Thoracic aorta (tissue), 2 donors: Measurements from ENCODE around the gene KRT39. TPM values are rescaled to one million over a fixed set of nuclear protein-coding genes. Genes with fewer than 3 reads are reported as not detected.

Experiments used
- ATAC-seq: fragments of 150-250 bp; one replicate; pipeline ENCODE4 v1.8.0; 2017; ENCODE audit warnings: low read depth; ENCODE audit not compliant: insufficient number of reproducible peaks, low FRiP score
- DNase-seq: peaks from one replicate; pipeline ENCODE4 v3.0.0-alpha.2; 2020; ENCODE audit warnings: low spot score
- H3K27ac ChIP-seq, 2 donors: fragments of 200-600 bp; sonication (generic); 1 replicate in 1 of 2; 2 replicates in 1 of 2; pipeline ENCODE4 v1.5.1; 2016; ENCODE audit warnings: mild to moderate bottlenecking in 2 of 2, moderate library complexity in 2 of 2
- H3K27me3 ChIP-seq: fragments of 200-600 bp; sonication (generic); replicated peaks from 2 replicates; pipeline ENCODE4 v1.6.0; 2016; ENCODE audit warnings: mild to moderate bottlenecking; ENCODE audit not compliant: insufficient read depth
- H3K36me3 ChIP-seq: fragments of 200-600 bp; sonication (generic); one replicate; pipeline ENCODE4 v1.5.1; 2016
- H3K4me1 ChIP-seq, 2 donors: fragments of 200-600 bp; sonication (generic); 1 replicate in 1 of 2; 2 replicates in 1 of 2; pipeline versions ENCODE4 v1.5.1 to v1.6.0; 2016; ENCODE audit warnings: low read depth in 2 of 2, mild to moderate bottlenecking in 1 of 2; ENCODE audit not compliant: control insufficient read depth in 1 of 2
- H3K4me3 ChIP-seq: fragments of 200-600 bp; sonication (generic); 2 replicates; pipeline ENCODE4 v1.5.1; 2016; ENCODE audit warnings: mild to moderate bottlenecking
- H3K9me3 ChIP-seq: fragments of 200-600 bp; sonication (generic); 2 replicates; pipeline ENCODE4 v1.5.1; 2016
- CTCF ChIP-seq: fragments of 200-600 bp; sonication (generic); IDR thresholded peaks from one replicate; pipeline ENCODE4 v1.5.1; 2019; ENCODE audit warnings: antibody characterized with exemption
- total RNA-seq, 2 donors: library from RNA; depleted of rRNA; stranded (reverse); fragments of >200 nt; gene quantifications; one replicate each; pipeline versions ENCODE4 v1.1.0 to v1.2.3, GENCODE V29; 2016

The KRT39 gene
- total RNA-seq, 2 donors from 2014 or later, result not detected

DNA sequence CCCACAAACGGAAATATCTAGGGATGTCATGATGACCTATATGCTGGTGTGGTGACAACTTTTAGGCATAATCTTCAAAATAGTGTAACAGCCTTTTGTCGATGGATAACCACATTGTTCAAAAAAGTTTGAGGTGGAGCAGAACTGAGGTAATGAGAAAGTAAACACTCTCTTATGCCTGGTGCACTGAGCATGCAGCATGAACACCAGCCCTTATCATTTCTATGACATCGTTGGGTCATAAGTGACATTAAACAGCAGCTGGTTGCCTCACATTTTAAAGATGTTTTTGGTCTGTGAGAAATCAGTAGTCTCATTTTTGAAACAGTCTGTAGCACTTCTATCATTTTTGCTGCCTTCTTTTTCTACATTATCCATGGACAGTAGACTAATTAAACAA is 31.1 kb downstream of the KRT39 start:
- Histone ChIP-seq H3K9me3 (no peaks in the 10 kb centered on the region), H3K4me3 (no peak overlapping the region), H3K27ac (no peak overlapping the region), H3K4me1 (no peaks in the 10 kb centered on the region), H3K36me3 (no peaks in the 10 kb centered on the region), H3K27me3 (no peaks in the 10 kb centered on the region)
- DNase-seq, result no peak
- ATAC-seq, result no peak
- TF ChIP-seq CTCF, result no peak

DNA sequence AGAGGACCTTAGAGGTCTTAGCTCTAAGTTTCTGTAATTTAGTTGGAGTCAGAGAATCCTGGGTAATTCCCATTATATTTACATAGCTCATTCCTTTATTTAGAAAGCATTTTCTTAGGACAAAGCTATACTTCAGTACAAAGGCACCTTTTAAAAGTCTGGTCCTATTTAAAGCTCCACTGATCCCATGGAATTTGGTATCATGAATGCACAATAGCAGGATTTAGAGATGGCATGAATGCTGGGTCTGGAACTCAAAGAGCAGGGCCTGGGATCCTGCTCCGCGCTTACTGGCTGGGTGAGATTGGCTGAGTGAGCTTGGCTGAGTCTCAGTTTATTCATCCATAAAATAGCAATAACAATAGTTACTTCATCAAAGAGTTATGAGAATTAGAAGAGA is 34.1 kb downstream of the KRT39 start:
- no peak overlapping the region for H3K27ac ChIP-seq
- no peak for TF ChIP-seq CTCF
- no peak for ATAC-seq

DNA sequence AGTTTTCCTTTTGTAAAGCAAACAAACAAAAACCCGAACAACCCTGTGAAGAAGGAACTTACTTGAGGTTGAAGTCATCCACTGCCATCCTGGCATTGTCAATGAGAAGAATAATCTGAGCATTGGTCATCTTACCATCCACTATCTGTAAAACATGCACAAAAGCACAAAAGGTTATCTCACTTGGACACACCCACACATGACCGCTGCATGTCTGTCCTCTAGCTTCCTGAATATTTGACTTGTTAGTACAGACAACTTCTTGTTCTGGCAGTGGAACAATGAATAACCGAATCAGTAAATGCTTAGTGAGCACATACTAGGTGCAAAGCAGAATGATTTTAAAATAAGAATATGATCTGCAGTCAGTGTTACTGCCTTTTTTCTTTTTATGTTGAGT is 35.4 kb downstream of the KRT39 start:
- no peaks in the 10 kb centered on the region for H3K9me3 ChIP-seq
- H3K4me3 ChIP-seq, result no peak overlapping the region
- DNase-seq (no peak), ATAC-seq (no peak)
- H3K4me1 ChIP-seq, result no peaks in the 10 kb centered on the region
- H3K27ac ChIP-seq, result no peak overlapping the region
- no peak for TF ChIP-seq CTCF
- no peaks in the 10 kb centered on the region for H3K36me3 ChIP-seq
- no peaks in the 10 kb centered on the region for H3K27me3 ChIP-seq

More for the DNA sequence above, 34.1 kb downstream of the KRT39 start:
- no peaks in the 10 kb centered on the region for H3K27me3 ChIP-seq
- DNase-seq, result no peak
- no peaks in the 10 kb centered on the region for H3K36me3 ChIP-seq
- H3K9me3 ChIP-seq, result no peaks in the 10 kb centered on the region
- H3K4me3 ChIP-seq, result no peak overlapping the region
- no peaks in the 10 kb centered on the region for H3K4me1 ChIP-seq

- no peak overlapping the region for H3K27ac ChIP-seq
- peaks cover 3% of the 10 kb centered on the region for H3K27me3 ChIP-seq
- peaks cover 0 to 5% of the 10 kb centered on the region in 2 donors for H3K4me1 ChIP-seq
- no peak overlapping the region for H3K4me3 ChIP-seq
- TF ChIP-seq CTCF, result no peak
- no peaks in the 10 kb centered on the region for H3K36me3 ChIP-seq
- DNase-seq (no peak), ATAC-seq (no peak)
- H3K9me3 ChIP-seq, result no peaks in the 10 kb centered on the region
Measured at GRCh38 chr17:40926341-40926740, 40.4 kb downstream of the KRT39 start.

DNA sequence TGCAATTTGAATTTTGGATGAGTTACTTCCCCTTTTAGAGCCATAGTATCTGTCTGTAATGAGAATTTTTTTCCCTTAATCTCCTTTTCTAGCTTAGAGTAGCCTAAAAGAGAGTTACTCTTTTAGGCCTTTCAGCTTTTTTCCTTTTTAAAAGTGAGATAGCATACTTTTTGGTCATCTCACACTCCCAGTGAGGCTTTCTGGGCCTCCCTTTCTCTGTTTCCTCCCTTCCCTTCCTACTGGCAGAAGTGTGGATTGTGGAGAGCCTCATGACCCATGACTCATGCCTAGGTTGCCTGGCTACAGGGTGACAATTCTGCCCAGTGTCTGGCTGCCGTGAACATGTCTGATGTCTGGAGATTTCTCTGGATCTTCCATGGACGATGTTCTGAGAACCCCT is 44.5 kb downstream of the KRT39 start:
- no peak for DNase-seq
- no peaks in the 10 kb centered on the region for H3K9me3 ChIP-seq
- peak; percentile 55 for ATAC-seq
- H3K27ac ChIP-seq, result peak overlapping the region in 1 of 2 donors; percentile 55
- H3K36me3 ChIP-seq, result no peaks in the 10 kb centered on the region
- TF ChIP-seq CTCF, result no peak
- H3K4me3 ChIP-seq, result no peak overlapping the region
- peaks cover 3% of the 10 kb centered on the region for H3K27me3 ChIP-seq
- peaks cover 0 to 5% of the 10 kb centered on the region in 2 donors for H3K4me1 ChIP-seq
